SU-DHL-6 (cell line): ENCODE data around the gene INO80D.

Experiments used
- EZH2phosphoT487 ChIP-seq: fragments of 200-600 bp; sonication (generic), shearing (Covaris generic); conservative IDR thresholded peaks from 2 replicates; pipeline ENCODE4 v1.6.1; 2018; ENCODE audit warnings: mild to moderate bottlenecking, antibody characterized with exemption, low read length, moderate library complexity, mixed read lengths
- TF ChIP-seq, protein P1 (sequence below): fragments of 200-600 bp; sonication (generic); IDR thresholded peaks from one replicate; pipeline ENCODE4 v1.5.1; 2017; ENCODE audit warnings: antibody characterized with exemption, mild to moderate bottlenecking, low read length, moderate library complexity; ENCODE audit not compliant: insufficient read depth, poor library complexity, severe bottlenecking

DNA sequence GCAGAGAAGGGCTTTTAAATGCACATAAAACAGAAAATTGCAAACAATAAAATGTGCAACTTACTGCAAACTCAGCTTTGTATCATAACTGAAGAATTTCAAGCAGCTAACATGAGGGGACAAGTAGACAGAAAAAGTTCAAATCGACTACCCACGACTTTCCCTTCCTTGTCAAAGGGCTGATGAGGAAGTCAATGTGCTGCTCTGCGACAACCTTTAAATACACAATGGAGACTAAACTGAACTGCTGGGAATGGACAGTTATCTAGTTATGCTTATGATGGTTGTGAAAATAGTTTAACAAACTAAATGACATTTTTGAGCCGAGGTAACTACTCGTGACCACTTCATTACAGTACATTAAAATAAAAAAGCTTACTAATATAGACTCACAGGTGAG is 84.1 kb downstream of the INO80D start:
- TF ChIP-seq, protein P1, sequence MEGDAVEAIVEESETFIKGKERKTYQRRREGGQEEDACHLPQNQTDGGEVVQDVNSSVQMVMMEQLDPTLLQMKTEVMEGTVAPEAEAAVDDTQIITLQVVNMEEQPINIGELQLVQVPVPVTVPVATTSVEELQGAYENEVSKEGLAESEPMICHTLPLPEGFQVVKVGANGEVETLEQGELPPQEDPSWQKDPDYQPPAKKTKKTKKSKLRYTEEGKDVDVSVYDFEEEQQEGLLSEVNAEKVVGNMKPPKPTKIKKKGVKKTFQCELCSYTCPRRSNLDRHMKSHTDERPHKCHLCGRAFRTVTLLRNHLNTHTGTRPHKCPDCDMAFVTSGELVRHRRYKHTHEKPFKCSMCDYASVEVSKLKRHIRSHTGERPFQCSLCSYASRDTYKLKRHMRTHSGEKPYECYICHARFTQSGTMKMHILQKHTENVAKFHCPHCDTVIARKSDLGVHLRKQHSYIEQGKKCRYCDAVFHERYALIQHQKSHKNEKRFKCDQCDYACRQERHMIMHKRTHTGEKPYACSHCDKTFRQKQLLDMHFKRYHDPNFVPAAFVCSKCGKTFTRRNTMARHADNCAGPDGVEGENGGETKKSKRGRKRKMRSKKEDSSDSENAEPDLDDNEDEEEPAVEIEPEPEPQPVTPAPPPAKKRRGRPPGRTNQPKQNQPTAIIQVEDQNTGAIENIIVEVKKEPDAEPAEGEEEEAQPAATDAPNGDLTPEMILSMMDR: no peak
- TF ChIP-seq EZH2phosphoT487: no peak
